ENCODE results near the gene CLDN3.
A peak's percentile ranks its signal among the peaks of the same experiment; 100 is the strongest.
"Not testable (repeated sequence)": the region's sequence is repeated elsewhere in the genome, so short reads cannot be mapped to it uniquely, and the experiment has no call there.

CLDN3 gene

DNA sequence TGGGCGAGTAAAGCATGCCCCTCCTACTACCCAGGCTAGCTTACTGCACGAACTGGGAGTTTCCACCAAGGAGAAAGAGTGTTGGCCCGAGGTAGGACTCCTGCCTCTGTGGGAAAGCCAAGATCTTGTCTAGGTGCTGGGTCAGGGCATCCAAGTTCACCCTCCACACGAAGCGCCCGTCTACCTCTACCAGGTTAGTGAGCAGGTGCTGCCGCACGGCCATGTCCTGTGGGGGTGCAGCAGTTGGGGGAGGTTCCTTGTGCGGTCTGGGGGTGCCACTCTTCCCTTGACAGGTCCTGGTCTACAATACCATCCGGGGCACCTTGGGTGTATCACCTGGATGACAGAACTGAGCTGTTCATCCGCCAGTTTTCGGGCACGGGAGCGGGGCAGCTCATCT, 33.2 kb downstream of the CLDN3 start:
- DNase-seq (ENCODE audit: low spot score) = no peak

DNA sequence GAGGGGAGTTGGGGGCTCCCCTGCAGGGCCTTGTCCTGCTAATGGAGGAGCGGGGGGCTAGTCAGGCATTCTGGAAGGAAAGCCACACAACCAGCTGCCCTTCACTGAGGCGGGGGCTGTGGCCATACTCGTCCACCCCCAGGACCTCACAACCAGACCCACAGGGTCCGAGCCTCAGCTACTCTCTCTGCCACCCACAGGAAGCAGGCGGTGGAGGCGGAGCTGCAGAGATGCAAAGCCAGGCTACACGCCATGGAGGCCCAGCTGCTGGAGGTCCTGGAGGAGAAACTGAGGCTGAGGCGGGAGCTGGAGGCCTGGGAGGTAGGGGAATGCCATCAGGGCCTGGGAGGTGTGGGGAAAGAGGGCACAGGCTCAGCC, 34.6 kb downstream of the CLDN3 start:
- no peak for DNase-seq (ENCODE audit: low spot score)

GRCh38 chr7:73734619-73735527, 35.2 kb downstream of the CLDN3 start:
- DNase-seq (ENCODE audit: low spot score) = peak; percentile 90

- no peak for DNase-seq (ENCODE audit: low spot score)
Observed at GRCh38 chr7:73732397-73732796, 37.7 kb downstream of the CLDN3 start.

DNA sequence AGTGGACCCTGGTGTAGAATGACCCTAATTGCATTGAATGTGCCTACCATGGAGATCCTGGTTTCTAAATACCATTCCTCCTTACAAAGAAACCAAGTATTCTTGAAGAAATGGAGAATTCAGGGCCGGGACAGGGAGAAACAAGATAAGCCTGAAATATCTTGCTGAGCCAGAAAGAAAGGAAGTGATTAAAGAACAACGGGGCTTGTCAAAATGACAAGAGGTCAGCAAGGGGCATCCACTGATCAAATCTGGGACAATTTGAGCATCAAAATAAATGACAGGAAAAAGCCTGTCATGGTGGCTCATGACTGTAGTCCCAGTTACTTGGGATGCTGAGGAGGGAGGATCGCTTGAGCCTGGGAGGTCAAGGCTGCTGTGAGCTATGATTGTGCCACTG, 39.6 kb downstream of the CLDN3 start:
- DNase-seq (ENCODE audit: low spot score) = no peak

GRCh38 chr7:73728551-73728950, 41.5 kb downstream of the CLDN3 start:
- no peak for DNase-seq (ENCODE audit: low spot score)

DNA sequence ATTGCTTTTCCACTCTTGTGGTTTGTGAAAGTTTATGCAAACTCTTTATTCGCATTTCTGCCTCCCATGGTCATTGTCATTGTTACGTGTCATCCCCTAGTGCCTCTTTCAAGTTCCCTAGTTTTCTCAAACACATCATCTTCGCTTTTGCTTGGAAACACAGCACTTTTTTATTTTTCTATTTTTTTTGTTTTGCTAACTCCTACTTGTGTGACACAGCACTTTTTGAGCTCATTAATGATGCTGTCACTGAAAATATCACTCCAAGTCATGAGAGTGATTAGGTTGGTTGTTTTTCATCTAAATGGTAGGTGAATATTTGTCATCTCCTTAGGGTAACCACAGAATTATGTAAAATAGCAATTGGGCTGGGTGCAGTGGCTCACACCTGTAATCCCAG, 42.1 kb downstream of the CLDN3 start:
- DNase-seq (ENCODE audit: low spot score) = no peak

DNA sequence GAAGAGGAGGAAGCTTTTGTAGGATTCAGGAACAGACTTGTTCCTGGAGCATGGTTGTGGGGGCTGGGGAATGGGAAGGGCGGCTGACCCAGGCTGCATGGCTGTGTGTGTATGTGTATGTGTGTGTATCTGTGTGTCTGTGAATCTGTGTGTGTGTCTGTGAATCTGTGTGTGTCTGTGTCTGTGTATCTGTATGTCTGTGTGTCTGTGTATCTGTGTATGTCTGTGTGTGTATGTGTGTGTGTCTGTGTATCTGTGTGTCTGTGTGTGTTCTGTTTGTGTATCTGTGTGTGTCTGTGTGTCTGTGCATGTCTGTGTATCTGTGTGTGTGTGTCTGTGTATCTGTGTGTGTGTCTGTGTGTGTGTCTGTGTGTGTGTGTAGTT, 44.0 kb downstream of the CLDN3 start:
- no peak for DNase-seq (ENCODE audit: low spot score)

DNA sequence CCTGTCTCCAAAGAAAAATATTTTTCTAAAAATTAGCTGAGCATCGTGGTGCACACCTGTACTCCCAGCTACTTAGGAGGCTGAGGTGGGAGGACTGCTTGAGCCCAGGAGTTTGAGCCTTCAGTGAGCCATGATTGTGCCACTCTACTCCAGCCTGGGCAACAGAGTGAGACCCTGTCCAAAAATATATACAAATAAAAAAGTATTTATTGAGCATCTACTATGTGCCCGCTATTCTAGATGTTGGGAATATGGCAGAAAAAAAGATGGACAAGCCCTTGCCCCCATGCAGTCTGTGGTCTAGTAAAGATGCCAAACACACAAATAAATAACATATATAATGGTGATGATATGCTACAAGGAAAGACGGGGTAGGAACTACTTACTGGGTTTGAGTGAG, 46.3 kb downstream of the CLDN3 start:
- DNase-seq (ENCODE audit: low spot score) = no peak

DNA sequence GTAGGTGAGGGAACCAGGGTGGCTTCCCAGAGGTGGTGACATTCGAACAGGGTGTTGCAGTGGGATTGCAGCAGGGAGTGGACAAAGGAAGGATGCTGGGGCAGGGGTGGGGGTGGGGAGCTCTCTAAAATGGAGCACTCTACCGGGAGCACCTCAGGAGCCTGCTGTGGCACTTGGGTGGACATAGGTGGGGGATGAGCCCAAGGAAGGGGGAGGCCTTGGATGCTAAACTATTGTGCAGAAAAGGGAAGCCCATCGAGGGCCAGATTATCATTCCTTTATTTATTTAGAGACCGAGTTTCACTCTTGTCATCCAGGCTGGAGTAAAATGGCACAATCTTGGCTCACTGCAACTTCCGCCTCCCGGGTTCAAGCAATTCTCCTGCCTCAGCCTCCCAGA, 47.3 kb downstream of the CLDN3 start:
- DNase-seq (ENCODE audit: low spot score) = no peak

GRCh38 chr7:73722182-73722581, 47.9 kb downstream of the CLDN3 start:
- DNase-seq (ENCODE audit: low spot score) = not testable (repeated sequence)

GRCh38 chr7:73721377-73721817, 48.7 kb downstream of the CLDN3 start:
- no peak for DNase-seq (ENCODE audit: low spot score)

DNA sequence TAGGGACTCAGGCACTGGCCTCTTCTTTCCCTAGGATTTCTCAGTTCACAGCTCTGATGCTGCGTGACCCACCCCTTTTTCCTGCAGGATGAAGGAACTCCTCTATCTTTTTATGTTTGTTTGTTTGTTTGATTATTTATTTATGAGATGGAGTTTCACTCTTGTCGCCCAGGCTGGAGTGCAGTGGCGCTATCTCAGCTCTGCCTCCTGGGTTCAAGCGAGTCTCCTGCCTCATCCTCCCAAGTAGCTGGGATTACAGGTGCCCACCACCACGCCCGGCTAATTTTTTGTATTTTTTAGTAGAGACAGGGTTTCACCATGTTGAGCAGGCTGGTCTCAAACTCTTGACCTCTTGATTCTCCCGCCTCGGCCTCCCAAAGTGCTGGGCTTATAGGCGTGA, 49.6 kb downstream of the CLDN3 start:
- DNase-seq (ENCODE audit: low spot score) = not testable (repeated sequence)

GRCh38 chr7:73719806-73720169, 50.3 kb downstream of the CLDN3 start:
- DNase-seq (ENCODE audit: low spot score) = no peak

All from CD4-positive, alpha-beta T cell treated with Interleukin-2 at 100 ng/mL for 4 hours (primary cell).